Measurements from ENCODE around the gene CMTM5.
"Not testable (repeated sequence)": the region's sequence is repeated elsewhere in the genome, so short reads cannot be mapped to it uniquely, and the experiment has no call there.

CMTM5 gene

DNA sequence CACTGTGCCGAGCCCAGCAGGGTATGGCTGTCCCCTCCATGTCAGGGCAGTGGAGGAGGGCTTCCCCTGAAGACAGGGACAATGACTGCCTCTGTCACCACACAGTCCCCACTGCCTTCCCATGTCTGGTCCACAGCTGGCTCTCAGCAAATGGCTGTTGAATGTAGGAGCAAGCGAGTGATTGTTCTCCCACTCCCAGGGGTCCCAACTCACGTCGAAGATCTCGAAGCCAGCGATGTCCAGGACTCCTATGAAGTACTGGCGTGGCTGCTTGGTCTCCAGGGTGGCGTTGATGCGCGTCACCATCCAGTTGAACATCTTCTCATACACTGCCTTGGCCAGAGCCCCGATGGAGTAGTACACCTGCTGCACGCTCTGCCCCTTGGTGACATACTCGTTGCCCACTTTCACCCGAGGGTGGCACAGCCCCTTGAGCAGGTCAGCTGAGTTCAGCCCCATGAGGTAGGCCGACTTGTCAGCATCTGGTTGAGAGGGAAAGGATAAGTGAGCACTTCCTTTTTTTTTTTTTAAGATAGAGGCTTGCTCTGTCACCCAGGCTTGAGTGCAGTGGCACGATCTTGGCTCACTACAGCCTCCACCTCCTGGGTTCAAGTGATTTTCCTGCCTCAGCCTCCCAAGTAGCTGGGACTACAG is 23.8 kb downstream of the CMTM5 start:
- not testable (repeated sequence) for DNase-seq

DNA sequence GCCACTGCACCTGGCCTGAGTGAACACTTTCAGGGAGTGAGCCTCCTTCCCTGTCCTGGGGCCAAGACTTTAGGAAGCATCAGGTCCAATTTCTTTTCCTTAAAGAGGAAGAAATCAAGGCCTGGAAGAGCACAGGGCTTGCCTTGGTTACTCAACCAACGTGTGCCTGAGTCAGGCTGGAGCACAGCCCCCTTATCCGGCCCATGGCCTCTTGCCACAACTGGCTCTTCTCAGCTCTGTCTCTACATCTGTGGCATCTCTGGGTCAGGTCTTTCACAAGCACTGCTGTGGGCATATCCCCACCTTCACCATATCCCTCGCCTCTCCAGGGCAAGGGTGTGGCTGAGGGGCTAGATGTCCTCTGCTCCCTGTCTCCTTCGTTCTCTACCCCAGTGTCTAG is 24.4 kb downstream of the CMTM5 start:
- no peak for DNase-seq

- DNase-seq, result no peak
Observed at GRCh38 chr14:23402296-23403138, 25.7 kb downstream of the CMTM5 start.

DNA sequence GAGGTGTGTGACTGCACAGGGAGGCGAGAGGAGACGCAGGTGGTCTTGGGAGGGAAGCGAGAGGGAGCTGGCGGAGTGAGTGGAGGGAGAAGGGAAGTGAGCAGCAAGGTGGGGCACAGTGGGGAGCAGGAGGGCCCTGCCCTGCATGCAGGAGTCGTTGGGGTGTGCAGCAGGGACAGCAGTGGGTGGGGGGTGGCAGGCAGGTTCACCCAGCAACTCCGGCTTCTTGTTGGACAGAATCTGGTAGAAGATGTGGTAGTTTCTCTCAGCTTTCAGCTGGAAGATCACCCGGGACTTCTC is 26.2 kb downstream of the CMTM5 start:
- no peak for DNase-seq

GRCh38 chr14:23403908-23404307 is 27.1 kb downstream of the CMTM5 start:
- DNase-seq, result no peak

- no peak for DNase-seq
Observed at GRCh38 chr14:23404331-23404900, 27.6 kb downstream of the CMTM5 start.

DNA sequence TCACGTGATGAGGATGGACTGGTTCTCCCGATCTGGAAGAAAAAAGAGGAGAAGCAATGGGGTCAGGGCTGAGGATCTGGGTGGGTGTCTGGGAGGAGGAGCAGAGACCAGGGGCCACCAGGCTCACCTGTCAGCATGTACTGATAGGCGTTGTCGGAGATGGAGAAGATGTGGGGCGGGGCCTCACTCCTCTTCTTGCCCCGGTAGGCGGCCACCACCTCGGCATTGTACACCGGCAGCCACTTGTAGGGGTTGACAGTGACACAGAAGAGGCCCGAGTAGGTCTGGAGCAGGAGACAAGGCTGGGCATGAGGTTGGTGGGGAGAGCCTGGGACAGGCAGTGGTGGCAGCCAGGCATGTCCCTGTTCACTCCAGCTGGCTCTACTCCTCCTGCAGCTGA is 28.2 kb downstream of the CMTM5 start:
- no peak for DNase-seq

GRCh38 chr14:23405516-23406025 is 28.7 kb downstream of the CMTM5 start:
- DNase-seq, result no peak

DNA sequence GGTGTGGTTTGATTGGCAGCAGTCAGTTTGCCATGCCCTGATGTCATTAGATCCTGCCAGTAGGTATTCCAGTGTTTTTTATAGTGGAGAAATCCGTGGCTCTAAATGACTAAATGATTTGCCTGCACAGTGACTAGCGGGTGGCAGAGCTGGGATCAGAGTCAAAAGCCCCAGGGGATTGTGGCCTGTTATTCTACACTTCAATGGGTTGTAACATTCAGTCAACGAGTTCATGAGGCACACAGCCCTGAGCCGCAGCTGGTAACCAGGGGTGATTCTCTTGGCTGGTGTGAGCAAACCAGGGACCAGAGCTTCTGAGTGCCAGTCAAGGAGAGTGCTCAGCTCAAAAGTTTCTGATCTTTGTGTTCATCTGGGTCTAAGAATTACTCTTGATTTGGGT is 29.4 kb downstream of the CMTM5 start:
- no peak for DNase-seq

- no peak for DNase-seq
Observed at GRCh38 chr14:23406725-23407355, 30.0 kb downstream of the CMTM5 start.

DNA sequence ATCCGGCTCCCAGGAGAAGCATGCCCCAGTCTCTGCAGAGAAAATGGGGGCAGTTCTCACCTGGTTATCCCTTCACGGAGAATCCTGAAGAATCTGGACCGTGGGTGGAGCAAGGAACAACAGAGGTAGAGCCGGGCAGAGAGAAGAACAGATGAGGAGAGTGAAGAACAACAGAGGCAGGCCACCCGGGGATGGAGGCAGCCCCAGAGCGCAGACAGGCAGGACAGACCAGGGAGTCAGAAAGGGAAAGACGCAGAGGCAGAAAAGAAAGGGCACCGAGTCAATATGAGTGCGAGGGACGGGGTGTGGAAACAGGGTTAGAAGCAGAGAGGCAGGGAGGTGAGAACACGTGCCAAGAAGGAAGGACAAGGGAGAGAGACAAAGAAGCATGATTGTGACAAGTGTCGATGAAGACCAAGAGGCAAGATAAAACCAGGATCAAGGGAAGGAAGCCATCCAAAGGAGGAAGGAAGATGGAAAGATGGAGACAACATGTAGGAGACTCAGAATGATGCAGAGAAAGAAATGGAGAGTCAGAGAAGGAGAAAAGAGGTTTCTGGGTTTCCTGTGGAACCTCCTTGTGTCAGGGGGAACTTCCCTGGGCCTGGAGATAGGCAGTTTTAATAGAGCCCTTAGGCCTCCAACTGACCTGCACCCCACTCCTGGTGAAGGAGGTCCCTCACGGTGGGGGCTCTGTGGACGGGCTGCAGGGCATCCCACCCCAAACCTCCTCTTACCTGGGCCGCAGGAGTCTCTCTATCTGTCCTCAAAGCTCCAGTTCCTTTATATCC is 30.9 kb downstream of the CMTM5 start, which contains the start of gene MYH6:
Gene MYH6 (minus strand): TSS at position 758 of the 791 bp plus-strand sequence. CDS start 1,050 bp downstream, outside the sequence.
- no peak for DNase-seq

- no peak for DNase-seq
Observed at GRCh38 chr14:23408307-23408630, 31.4 kb downstream of the CMTM5 start.

DNA sequence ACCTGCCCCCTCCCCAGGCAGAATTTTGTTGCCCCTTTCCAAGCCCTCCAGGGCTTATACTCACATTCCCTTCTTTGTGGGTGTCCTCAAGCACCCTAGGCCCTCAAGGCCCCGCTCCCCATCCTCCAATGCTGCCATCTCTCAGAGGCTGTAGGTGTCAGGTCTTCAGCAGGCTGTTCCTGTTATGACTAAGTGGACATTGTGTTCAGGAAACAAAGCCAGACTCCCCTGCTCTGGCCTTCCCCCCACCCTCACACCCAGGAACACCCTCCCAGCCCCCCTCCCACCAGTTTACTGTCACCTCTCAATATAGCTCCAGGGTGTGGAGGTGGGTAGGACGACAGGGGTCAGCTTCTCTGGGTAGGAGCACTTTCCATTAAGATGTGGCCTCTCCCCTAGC is 32.6 kb downstream of the CMTM5 start:
- DNase-seq, result no peak

- DNase-seq, result no peak
Observed at GRCh38 chr14:23409966-23410635, 33.3 kb downstream of the CMTM5 start.

GRCh38 chr14:23411563-23412525 is 35.0 kb downstream of the CMTM5 start:
- DNase-seq, result no peak

GRCh38 chr14:23413681-23414080 is 36.8 kb downstream of the CMTM5 start:
- no peak for DNase-seq

- DNase-seq, result no peak
Observed at GRCh38 chr14:23414254-23414653, 37.4 kb downstream of the CMTM5 start.

DNA sequence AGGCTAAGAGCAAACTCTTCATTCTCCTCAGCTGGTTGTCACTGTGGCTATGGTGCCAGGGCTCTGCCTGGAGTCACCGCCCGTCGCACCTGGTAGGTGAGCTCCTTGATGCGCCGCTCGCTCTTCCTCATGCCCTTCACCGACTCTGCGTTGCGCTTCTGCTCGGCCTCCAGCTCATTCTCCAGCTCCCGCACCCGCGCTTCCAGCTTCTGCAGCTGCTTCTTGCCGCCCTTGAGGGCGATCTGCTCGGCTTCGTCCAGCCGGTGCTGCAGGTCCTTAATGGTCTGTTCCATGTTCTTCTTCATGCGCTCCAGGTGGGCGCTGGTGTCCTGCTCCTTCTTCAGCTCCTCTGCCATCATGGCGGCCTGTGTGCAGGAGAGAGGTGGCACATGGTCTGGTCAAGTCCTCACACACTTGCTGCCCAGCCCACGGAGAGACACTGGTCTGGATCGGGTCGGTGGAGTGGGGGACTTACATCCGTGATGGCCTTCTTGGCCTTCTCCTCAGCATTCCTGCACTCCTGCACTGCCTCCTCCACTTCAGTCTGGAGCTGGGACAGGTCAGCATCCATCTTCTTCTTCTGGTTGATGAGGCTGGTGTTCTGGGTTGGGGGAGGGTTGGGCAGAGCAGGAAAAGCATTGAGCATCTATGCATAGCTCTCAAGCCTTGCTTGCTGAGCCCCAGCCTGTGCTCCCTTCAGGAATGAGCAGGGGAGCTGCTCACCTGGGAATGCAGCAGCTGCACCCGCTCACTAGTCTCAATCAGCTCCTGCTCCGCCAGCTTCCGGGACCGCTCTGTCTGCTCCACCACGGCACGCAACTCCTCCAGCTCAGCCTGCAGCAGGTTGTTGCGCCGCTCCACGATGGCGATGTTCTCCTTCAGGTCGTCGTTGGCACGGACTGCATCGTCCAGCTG is 38.3 kb downstream of the CMTM5 start:
- no peak for DNase-seq

- DNase-seq, result no peak
Observed at GRCh38 chr14:23415821-23416778, 39.3 kb downstream of the CMTM5 start.
